GM18526 (cell line): ENCODE results near the gene MNS1.

ENCODE experiments used
- POLR2A ChIP-seq: IDR thresholded peaks from 3 replicates; pipeline ENCODE4 v1.6.1; 2011; ENCODE audit not compliant: insufficient read length; ENCODE audit errors: extremely low read depth

MNS1 gene

GRCh38 chr15:56464893-56465520 lies at the start of gene MNS1:
MNS1 (minus strand) TSS chr15:56465137; CDS start chr15:56464972, 165 bp downstream.
- peak; percentile 65 for TF ChIP-seq POLR2A

- no peak for TF ChIP-seq POLR2A
These were observed 31.7 kb upstream of the MNS1 start for GRCh38 chr15:56496635-56497034.

- TF ChIP-seq POLR2A = no peak
These were observed 30.6 kb upstream of the MNS1 start for GRCh38 chr15:56495533-56495932.

- no peak for TF ChIP-seq POLR2A
These were observed 30.1 kb upstream of the MNS1 start for GRCh38 chr15:56495053-56495452.

GRCh38 chr15:56492791-56493555 lies 28.0 kb upstream of the MNS1 start:
- TF ChIP-seq POLR2A = no peak

- no peak for TF ChIP-seq POLR2A
These were observed 27.3 kb upstream of the MNS1 start for GRCh38 chr15:56492236-56492635.

GRCh38 chr15:56491110-56491722 lies 26.3 kb upstream of the MNS1 start:
- TF ChIP-seq POLR2A = no peak

- TF ChIP-seq POLR2A = no peak
These were observed 25.5 kb upstream of the MNS1 start for GRCh38 chr15:56490461-56490860.

- no peak for TF ChIP-seq POLR2A
These were observed 19.4 kb upstream of the MNS1 start for GRCh38 chr15:56484287-56484686.

GRCh38 chr15:56475351-56475750 lies 10.4 kb upstream of the MNS1 start:
- no peak for TF ChIP-seq POLR2A

- no peak for TF ChIP-seq POLR2A
These were observed 8.1 kb upstream of the MNS1 start for GRCh38 chr15:56473017-56473416.

GRCh38 chr15:56472278-56472677 lies 7.3 kb upstream of the MNS1 start:
- TF ChIP-seq POLR2A = no peak

- no peak for TF ChIP-seq POLR2A
These were observed 6.6 kb upstream of the MNS1 start for GRCh38 chr15:56471440-56472069.

GRCh38 chr15:56469483-56469882 lies 4.5 kb upstream of the MNS1 start:
- no peak for TF ChIP-seq POLR2A

- no peak for TF ChIP-seq POLR2A
These were observed 3.5 kb upstream of the MNS1 start for GRCh38 chr15:56468401-56468800.

- TF ChIP-seq POLR2A = no peak
These were observed 2.7 kb upstream of the MNS1 start for GRCh38 chr15:56467616-56468015.
